Stimulated activated CD4-positive, alpha-beta T cell treated with anti-CD3 and anti-CD28 coated beads, TNF-alpha, amount 100 ng/mL, for 4 hours (primary cell): ENCODE data around the gene RHOG.
"Not testable (repeated sequence)": the region's sequence is repeated elsewhere in the genome, so short reads cannot be mapped to it uniquely, and the experiment has no call there.

ENCODE experiments used
- DNase-seq, 3 experiments: peaks; one replicate each; pipeline ENCODE4 v3.0.0-alpha.2; 2020; ENCODE audit warnings: low read depth in 3 of 3

RHOG gene

DNA sequence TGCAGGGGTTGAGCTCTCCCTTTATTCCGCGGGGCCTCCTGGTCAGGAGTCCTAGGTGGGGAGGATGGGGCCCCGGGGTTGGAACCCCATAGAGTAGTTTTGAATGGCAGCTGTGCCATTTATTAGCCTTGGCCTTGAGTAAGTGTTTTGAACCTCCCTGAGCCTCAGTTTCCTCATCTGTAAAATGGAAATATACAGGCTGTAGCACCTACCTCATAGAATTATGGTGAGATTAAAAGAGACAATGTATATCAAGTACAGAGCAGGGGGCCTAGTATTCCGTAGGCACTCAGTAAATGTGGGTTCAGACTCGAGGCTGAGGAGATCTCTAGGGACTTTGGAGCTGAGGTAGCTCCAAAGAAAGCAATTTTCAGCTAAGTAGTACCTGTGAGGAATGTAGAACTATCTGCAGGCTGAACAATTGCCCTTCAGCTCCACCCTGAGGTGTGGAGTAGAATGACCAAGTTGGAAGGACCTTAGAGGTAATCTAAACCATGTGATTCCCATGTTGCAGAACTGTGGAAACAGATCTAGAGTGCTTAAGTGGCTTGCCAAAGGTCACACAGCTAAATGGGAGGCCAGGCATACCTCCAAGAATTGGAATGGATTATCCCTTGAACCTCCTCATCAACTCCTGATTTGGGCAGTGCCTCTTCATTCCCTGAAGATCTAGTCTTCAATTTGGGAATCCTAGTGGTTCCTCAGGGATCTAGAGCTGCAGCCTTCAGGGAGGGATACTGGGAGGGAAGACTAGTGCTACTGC is 31.7 kb downstream of the RHOG start:
- no peak for DNase-seq

DNA sequence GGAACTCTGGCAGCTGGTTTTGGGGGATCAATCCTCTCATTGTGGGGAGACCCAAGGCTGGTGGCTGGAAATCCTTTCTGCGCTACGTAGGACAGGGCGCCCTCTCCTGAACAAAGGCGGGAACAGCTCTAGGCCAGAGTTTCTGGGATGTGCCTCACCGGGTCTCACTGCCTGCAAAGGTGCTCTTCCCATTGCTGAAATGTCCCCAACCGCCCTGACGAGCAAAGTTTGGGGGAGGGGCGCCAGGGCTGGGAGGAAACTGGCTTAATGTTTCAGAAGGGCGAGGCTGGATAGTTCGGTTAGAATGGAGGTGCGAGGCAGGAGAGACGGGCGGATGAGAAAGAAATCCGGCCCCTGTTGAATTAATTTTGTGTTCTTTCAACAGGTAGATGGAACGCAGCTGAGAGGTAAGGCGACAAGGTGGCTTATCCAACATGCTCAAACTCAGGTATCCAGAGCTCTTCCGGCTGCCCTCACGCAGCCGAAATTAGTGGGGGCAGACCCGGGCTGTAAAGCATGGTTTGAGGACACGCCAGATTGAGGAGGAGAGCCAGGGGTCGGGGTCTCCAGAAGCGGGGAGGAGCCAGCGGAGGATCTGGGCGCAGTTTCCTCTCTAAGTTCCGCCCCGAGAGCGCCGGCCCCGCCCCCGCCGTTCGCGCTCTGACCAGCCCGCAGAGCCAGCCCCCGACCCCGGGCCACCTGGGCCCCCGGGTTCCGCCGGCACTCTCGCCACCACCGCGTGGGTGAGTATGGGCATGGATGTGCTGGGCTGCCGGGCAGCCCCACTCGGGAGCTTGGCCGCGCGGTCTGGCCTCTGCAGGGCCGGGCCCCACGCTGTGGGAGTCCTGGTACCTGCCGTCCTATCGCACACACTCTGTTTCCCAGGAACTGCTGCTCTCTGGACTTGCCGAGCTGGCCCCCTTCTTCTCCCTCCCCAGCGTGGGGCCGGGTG is 32.6 kb downstream of the RHOG start, which contains the start of gene PGAP2:
Gene PGAP2 (plus strand): TSS at position 652 of the 952 bp plus-strand sequence. CDS start 2,700 bp downstream, outside the sequence.
- peak in 2 of 3 experiments; percentile 30 to 44 for DNase-seq

DNA sequence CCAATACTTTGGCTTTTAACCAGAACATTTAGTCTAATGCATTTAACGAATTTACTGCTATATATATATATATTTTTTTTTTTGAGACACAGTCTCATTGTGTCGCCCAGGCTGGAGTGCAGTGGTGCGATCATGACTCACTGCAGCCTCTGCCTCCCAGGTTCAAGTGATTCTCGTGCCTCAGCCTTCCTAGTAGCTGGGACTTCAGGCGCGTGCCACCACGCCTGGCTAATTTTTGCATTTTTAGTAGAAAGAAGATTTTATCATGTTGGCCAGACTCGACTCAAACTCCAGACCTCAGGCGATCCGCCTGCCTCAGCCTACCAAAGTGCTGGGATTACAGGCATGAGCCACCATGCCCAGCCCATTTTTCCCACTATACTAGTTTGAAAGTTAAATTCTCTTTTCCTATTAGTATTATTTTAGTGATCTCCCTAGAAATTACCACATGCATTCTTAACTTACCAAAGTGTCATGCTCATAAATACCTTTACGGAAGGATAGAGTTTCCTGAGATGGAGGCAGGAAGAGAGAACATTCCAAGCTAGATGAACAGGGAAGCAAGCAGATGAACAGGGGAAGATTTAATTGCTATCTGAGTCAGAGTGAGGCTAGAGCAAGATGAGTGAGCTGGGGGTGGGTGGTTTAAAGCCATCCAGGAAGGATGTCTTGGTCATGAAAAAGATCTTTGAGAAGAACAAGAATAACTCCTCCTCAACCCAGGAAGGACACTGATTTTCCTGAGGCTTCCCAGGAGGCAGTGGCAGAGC is 36.8 kb downstream of the RHOG start:
- DNase-seq = no peak

DNA sequence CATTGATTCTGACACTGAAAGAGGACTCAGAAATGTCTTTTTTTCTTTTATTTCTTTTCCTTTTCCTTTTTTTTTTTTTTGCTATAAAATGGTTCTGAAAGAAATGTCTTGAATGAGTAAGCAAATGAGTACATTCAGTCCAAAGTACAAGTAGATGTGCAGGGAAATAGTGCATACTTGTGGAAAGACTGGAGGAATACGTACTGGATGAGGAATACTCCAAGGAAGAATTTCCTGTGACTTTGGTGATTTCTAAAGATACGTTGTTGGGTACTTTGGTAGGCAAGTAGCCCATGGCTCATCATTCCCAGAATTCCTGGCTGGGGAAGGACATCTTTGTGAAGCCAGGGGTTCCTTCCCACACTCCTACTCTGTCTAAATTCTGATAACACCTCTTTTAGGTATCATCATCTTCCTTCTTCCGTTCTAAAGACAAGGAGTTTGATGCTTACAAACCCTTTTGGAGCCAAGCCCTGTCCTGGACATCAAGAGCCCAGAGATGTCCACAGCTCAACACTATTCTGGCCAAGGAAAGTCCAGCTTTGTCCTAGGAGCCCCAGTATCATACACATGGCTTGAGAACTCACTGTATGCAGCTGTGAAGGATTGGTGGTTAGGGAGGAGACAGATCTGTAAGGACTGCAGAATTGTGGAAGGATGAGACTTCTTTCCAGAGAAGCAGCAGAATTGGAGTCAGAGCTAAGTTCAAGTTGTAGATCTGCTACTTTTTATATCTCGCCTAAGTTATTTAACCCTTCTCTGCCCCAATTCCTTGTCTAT is 38.6 kb downstream of the RHOG start:
- DNase-seq = no peak

DNA sequence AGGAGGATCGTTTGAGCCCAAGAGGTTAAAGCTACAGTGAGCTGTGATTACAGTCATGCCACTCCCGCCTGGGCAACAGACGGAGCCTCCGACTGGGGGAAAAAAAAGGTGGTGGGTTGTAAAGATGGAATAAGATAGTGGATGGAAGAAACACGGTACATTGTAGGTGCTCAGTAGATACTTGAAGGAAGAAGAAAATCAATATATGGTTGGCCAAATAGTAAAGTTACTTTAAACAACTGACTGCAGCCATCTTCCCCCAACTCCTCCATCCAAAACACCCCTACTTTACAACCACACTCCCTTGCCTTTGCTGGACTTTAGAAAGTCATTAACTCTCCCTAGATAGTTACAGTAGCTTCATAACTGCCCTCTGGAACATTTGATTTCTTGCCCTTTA is 40.9 kb downstream of the RHOG start:
- DNase-seq = no peak

DNA sequence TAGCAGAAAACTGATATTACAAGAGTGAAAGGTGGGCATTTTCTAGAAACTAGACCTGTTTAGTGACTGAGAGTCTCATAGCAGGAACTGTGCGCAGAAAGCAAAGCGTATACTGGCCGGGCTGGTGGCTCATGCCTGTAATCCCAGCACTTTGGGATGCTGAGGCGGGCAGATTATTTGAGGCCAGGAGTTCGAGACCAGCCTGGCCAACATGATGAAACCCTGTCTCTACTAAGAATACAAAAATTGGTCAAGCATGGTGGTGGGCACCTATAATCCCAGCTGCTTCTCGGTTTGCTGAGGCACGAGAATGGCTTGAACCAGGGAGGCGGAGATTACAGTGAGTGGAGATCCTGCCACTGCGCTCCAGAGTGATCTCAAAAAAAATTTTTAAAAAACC is 41.6 kb downstream of the RHOG start:
- no peak for DNase-seq

DNA sequence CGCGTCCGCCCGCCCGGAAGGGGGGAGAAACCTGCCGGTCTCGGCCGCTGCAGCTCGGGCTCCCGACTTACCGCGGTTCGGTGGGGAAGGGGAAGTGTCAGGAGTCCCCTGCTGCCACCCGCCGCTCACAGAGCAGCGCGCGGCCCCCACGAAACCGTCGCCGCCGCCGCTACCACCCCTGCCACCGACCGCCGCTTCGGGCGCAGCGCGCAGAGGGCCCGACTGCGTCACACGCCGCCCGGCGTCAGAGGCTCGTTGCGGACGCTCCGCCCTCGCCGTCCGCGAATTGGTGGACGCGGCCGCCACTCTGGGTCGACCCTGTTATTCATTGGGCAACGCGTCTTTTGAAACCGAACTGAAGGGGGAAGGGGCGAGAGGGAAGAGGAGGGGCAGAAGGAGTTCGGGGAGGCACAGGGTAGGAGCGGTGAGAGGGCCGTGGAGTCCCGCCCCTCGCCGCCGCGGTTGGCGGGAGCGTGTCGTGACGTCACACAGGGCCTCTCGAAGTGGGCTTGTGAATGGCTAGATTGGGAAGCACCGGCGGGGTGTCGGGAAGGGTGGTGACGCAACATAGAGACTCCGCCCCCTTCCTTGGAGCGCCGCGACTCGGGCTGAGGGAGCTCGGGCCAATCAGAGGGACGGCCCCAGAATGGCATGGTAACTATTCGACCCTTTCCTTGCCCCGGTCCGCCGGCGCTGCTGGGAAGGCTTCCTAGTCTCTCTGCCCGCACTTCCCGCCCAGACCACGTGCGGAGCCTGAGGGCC is 43.2 kb downstream of the RHOG start, which contains the start of gene NUP98:
Gene NUP98 (minus strand): TSS at position 226 of the 762 bp plus-strand sequence. CDS start 15,437 bp downstream, outside the sequence.
- DNase-seq = peak; percentile 98 to 99 (median 99)

DNA sequence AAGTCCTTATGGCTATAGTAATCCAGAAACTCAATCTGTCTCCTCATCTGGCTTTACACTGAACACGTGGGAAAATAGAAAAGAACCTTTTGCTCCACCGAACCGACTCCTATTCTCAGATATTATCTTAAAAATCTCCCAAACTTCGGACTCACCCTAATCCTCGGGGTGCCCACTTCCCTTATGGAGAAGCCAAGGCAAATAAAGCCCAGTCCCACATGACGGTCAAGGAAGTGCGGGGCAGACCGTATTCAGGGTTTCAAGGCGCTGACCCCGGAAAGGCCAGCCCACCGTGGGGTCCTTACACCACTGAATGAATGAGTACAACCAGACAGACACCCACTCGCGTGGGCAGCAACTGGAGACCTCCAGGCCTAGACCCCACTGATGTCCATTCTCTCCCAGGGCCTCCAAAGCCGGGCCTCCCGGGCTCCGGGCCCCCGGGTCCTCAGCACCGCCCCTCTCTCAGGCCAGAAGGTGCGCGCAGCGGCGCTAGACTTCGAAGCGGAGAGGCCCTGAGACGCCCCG is 43.9 kb downstream of the RHOG start:
- DNase-seq = no peak

DNA sequence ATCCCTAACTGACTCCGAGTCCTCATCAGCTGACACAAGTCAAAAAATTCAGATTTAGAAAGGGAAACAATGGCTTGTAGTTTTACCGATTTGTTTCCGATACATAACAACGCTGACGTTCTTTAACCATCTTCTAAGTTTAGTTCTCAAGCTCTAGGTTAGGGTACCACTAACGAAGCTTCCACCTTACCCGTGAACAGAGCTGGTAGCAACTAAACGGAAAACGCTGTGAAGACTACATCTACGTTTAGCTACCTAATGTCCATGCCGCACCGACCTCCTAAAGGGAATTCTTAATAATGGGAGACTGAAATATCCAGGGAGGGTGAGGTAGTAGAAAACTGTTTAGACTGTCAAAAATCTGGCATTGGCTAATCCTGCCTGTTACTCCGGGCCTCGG is 44.4 kb downstream of the RHOG start:
- no peak for DNase-seq

DNA sequence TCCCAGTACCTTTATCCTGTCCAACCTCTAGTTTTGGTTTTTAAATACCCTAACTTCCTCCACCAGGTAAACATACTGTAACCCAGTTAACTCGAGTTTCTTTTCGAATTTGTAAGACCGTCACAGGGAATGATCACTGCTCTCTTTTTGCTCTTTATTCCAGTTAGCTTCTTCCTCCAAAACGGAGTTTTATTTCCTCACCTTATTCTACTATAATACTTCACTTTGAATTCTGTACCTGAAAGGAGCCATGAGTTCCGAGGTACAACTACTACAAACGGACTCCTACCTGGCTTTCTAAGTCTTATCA is 44.8 kb downstream of the RHOG start:
- DNase-seq = no peak

DNA sequence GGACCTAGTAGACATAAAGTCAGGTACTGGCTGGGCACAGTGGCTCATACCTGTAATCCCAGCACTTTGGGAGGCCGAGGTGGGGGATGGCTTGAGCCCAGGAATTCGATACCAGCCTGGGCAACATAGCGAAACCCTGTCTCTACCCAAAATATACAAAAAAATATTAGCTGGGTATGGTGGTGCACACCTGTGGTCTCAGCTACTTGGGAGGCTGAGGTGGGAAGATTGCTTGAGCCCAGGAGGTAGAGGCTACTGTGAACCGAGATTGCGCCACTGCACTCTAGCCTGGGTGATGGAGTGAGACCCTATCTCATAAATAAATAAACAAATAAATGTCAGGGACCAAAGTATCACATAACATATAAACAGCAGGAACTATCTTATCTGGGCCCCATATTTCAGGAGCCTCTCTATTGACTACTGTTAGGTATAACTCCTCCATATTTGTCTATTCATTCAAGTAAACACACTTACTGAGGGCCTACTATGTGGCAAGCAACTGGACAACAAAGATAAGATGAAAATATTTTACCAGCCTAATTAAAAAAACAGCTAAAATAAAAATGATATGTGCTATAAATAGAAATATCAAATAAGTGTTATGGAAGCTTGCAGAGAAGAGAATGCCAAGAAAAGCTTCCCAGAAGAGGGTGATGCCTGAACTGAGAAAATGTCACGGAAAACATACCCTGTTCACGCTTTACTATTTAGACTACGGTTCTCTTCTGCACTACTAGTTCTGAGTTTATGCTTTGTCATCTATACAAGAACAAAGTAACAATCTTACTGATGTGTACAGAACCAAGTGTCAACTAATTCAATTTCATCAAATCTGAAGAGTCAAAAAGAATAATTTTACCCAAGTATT is 45.4 kb downstream of the RHOG start:
- no peak for DNase-seq

DNA sequence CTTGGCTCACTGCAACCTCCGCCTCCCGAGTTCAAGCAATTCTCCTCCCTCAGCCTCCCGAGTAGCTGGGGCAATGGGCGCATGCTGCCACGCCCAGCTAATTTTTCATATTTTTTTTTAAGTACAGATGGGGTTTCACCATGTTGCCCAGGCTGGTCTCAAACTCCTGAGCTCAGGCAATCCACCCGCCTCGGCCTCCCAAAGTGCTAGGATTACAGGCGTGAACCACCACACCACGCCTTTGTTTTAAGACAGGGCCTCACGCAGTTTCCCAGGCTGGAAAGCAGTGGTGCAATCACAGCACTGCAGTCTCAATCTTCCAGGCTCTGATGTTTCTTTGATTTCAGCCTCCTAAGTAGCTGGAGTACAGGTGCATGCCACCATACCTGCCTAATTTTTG is 46.4 kb downstream of the RHOG start:
- not testable (repeated sequence) for DNase-seq

DNA sequence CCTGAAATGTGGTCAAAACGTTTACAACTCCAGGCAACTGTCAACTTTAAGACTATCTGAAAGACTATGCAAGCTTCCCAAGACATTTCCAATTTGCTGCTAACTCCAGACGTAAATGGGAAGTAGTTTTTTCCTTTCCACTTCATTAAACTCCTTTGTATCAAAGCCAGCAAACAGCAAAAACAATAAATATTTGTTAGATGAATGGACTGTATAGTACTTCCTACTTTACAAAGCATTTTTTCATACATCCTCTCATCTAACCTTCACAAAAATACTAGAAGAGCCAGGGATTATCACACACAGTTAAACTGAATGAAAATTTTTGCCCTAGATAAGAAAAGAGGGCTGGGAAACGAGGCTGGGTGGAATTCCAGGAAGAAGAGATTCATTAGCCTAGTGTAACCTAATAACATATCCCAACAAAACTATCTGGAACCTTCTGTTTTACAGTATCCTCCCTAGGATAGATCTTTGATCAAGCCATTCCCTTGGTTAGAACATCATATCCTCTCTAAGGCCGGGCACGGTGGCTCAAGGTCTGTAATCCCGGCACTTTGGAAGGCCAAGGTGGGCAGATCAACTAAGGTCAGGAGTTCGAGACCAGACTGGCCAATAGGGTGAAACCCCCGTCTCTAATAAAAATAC is 53.9 kb downstream of the RHOG start:
- DNase-seq = no peak

DNA sequence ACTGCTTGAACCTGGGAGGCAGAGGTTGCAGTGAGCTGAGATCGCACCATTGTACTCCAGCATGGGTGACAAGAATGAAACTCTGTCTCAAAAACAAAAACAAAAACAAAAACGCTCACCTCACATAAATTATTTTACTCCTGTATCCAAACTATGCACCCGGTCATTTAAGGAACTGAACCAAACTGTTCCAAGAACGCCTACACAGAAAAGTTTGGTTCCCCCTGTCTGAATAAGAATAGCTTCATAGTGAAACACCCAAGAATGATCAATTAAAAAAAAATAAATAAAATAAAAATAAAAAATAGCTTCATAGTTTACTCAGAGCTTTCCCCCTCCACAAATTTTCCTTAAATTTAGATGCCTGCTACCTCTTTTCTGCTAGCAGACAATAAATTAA is 57.1 kb downstream of the RHOG start:
- no peak for DNase-seq

DNA sequence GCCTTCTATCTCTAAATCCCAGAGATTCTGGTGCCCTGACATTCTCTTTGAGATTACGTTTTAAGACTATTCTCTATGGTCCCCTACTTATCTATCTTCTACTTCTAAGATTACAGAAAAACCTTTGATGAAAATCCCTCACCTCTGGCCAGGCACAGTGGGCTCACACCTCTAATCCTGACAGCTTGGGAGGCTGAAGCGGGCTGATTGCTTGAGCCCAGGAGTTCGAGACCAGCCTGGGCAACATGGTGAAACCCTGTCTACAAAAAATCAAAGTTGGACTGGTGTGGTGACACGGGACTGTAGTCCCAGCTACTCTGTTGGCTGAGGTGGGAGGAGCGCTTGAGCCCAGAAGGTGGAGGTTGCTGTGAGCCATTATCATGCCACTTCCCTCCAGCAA is 57.8 kb downstream of the RHOG start:
- no peak for DNase-seq

DNA sequence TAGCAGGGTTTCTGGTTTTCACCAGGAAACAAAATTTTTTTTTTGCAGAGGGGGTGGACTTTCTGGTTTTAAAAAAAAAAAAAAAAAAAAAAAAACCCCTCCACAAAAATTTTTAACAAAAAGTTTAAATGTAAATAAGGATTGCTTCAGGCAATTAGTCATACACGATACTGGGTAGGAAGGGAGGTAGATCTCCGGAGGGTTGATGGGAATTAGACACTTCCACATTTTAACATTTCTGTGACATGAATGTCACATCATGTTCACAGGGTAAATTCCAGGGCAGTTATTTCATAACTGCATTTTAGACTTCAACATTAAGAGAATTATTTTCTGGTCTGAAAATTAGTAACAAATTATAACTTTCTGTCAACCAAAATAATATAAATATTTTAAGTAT is 59.3 kb downstream of the RHOG start:
- DNase-seq = no peak
